Common myeloid progenitor, CD34-positive (primary cell): ENCODE results near the gene RAB39A. TPM values are rescaled to one million over a fixed set of nuclear protein-coding genes. Genes with fewer than 3 reads are reported as not detected.
"Not testable (repeated sequence)": the region's sequence is repeated elsewhere in the genome, so short reads cannot be mapped to it uniquely, and the experiment has no call there.

ENCODE experiments used
- CTCF ChIA-PET: fragments of 350-600 bp; sonication (Branson Sonifier 250); formaldehyde crosslinking; loops from one replicate; lab custom pipeline; 2021; ENCODE audit warnings: antibody characterized with exemption; lab: Charles Lee
- POLR2A ChIA-PET: fragments of 350-600 bp; sonication (Branson Sonifier 250); formaldehyde crosslinking; loops from one replicate; lab custom pipeline; 2021; ENCODE audit warnings: antibody characterized with exemption; lab: Charles Lee
- DNase-seq, 3 donors: peaks; one replicate each; pipeline versions ENCODE4 v3.0.0 to v3.0.0-alpha.2; 2013
- H3K27ac ChIP-seq, 2 experiments: 1 replicate in 1 of 2; 2 replicates in 1 of 2; pipeline ENCODE4 v1.7.0; 2013; ENCODE audit warnings: inconsistent platforms in 2 of 2, low read length in 2 of 2, mild to moderate bottlenecking in 2 of 2, low read depth in 1 of 2, moderate library complexity in 1 of 2; ENCODE audit not compliant: severe bottlenecking in 2 of 2, insufficient read depth in 1 of 2, poor library complexity in 1 of 2
- H3K27me3 ChIP-seq, 5 experiments: replicated peaks in 2 of 5; 1 replicate in 3 of 5; 2 replicates in 2 of 5; pipeline versions ENCODE4 v1.6.1 to v1.7.0; 2013; ENCODE audit warnings: low read length in 4 of 5, mild to moderate bottlenecking in 2 of 5, moderate library complexity in 2 of 5, inconsistent platforms in 1 of 5; ENCODE audit not compliant: insufficient read depth in 5 of 5, control insufficient read depth in 4 of 5
- H3K36me3 ChIP-seq, 4 experiments: 1 replicate in 2 of 4; 2 replicates in 2 of 4; pipeline versions ENCODE4 v1.6.1 to v1.7.0; 2013; ENCODE audit warnings: low read length in 3 of 4, control low read depth in 1 of 4, mild to moderate bottlenecking in 1 of 4; ENCODE audit not compliant: control insufficient read depth in 4 of 4, insufficient read depth in 4 of 4
- H3K4me1 ChIP-seq, 4 experiments: 1 replicate in 3 of 4; 2 replicates in 1 of 4; pipeline versions ENCODE4 v1.6.1 to v1.7.1; 2013; ENCODE audit warnings: low read length in 3 of 4, mild to moderate bottlenecking in 3 of 4, control low read depth in 1 of 4, inconsistent platforms in 1 of 4, moderate library complexity in 1 of 4; ENCODE audit not compliant: control insufficient read depth in 4 of 4, insufficient read depth in 4 of 4; ENCODE audit errors: control extremely low read depth in 1 of 4
- H3K4me3 ChIP-seq, 7 experiments: 1 replicate in 4 of 7; 2 replicates in 3 of 7; pipeline versions ENCODE4 v1.5.1 to v1.7.0; 2013; ENCODE audit warnings: mild to moderate bottlenecking in 7 of 7, low read length in 6 of 7, moderate library complexity in 6 of 7, inconsistent platforms in 2 of 7, low read depth in 2 of 7, control low read depth in 1 of 7; ENCODE audit not compliant: insufficient read depth in 4 of 7, control insufficient read depth in 1 of 7; ENCODE audit errors: extremely low read depth in 1 of 7
- H3K9me3 ChIP-seq, 5 experiments: 1 replicate in 4 of 5; 2 replicates in 1 of 5; pipeline versions ENCODE4 v1.6.1 to v1.7.1; 2013; ENCODE audit warnings: low read length in 4 of 5, mild to moderate bottlenecking in 2 of 5, inconsistent platforms in 1 of 5, low read depth in 1 of 5, moderate library complexity in 1 of 5; ENCODE audit not compliant: control insufficient read depth in 4 of 5, insufficient read depth in 2 of 5; ENCODE audit errors: control extremely low read depth in 1 of 5
- WGBS: methylation state at CpG from one replicate; pipeline ENCODE4 v1.1.5; 2013; ENCODE audit not compliant: insufficient coverage; 5-methylcytosine and 5-hydroxymethylcytosine counted together
- polyA plus RNA-seq: library from polyadenylated mRNA; unstranded; fragments of 120-200 nt; gene quantifications from one replicate; pipeline ENCODE4 v1.2.1, GENCODE V29; 2013

RAB39A gene
- polyA plus RNA-seq = 0.05 TPM

- peaks cover 0 to 17% (median 16%) of the 10 kb centered on the region in 4 experiments for H3K4me1 ChIP-seq
- DNase-seq = peak; percentile 92 to 96 (median 95)
- peak within 1 kb of the TSS; percentile 23 to 79 (median 59) for H3K4me3 ChIP-seq
- CTCF ChIA-PET = no interaction called here
- no peaks in the 10 kb centered on the region for H3K9me3 ChIP-seq
- POLR2A ChIA-PET = no interaction called here
- H3K36me3 ChIP-seq = no peaks in the 10 kb centered on the region
- H3K27ac ChIP-seq = no peak within 1 kb of the TSS
- WGBS = under 1% methylated on average over 41 of the region's 61 CpGs
- peaks cover 3 to 18% (median 13%) of the 10 kb centered on the region in 5 experiments for H3K27me3 ChIP-seq
These were observed at the start of gene RAB39A for GRCh38 chr11:107928046-107928766. TSS of gene RAB39A (plus strand) at chr11:107928448. CDS start at chr11:107928569, 121 bp downstream.

- H3K9me3 ChIP-seq, POLR2A ChIA-PET, H3K36me3 ChIP-seq, H3K4me1 ChIP-seq, DNase-seq, H3K4me3 ChIP-seq, H3K27ac ChIP-seq, H3K27me3 ChIP-seq, CTCF ChIA-PET: not testable (repeated sequence)
- 100% methylated on average over 6 of the region's 9 CpGs for WGBS
These were observed 46.8 kb upstream of the RAB39A start for GRCh38 chr11:107881471-107881870.

- ChIA-PET POLR2A (no interaction called here), CTCF (no interaction called here)
- H3K27me3 ChIP-seq = no peaks in the 10 kb centered on the region
- no CpG with 5 or more reads among the region's 3 CpGs for WGBS
- DNase-seq = peak in 1 of 3 donors; percentile 3
- no peak overlapping the region for H3K27ac ChIP-seq
- no peaks in the 10 kb centered on the region for H3K4me1 ChIP-seq
- no peak overlapping the region for H3K4me3 ChIP-seq
- peaks cover 0 to 6% (median 0%) of the 10 kb centered on the region in 5 experiments for H3K9me3 ChIP-seq
- no peaks in the 10 kb centered on the region for H3K36me3 ChIP-seq
These were observed 46.0 kb upstream of the RAB39A start for GRCh38 chr11:107882095-107882820.

- peak; percentile 41 to 76 (median 72) for DNase-seq
- no peaks in the 10 kb centered on the region for H3K9me3 ChIP-seq
- POLR2A ChIA-PET = no interaction called here
- no peak overlapping the region for H3K27ac ChIP-seq
- no peaks in the 10 kb centered on the region for H3K36me3 ChIP-seq
- H3K27me3 ChIP-seq = no peaks in the 10 kb centered on the region
- H3K4me3 ChIP-seq = no peak overlapping the region
- no peaks in the 10 kb centered on the region for H3K4me1 ChIP-seq
- no CpG with 5 or more reads among the region's 1 CpG for WGBS
- CTCF ChIA-PET = interaction anchor here (0.6 to 2.7 kb wide), 8 partner anchors 19 to 335 kb away, joined by 3 to 14 read pairs (median 6); no protein-coding TSS in a partner anchor
These were observed 30.0 kb upstream of the RAB39A start for GRCh38 chr11:107898270-107898669.

GRCh38 chr11:107908211-107908610 lies 20.0 kb upstream of the RAB39A start:
- WGBS = 78% methylated on average over 20 of the region's 23 CpGs
- no peak overlapping the region for H3K4me3 ChIP-seq
- H3K27ac ChIP-seq = no peak overlapping the region
- peaks cover 0 to 14% (median 5%) of the 10 kb centered on the region in 5 experiments for H3K27me3 ChIP-seq
- H3K9me3 ChIP-seq = peaks cover 0 to 2% (median 0%) of the 10 kb centered on the region in 5 experiments
- CTCF ChIA-PET = interaction anchor here (2.0 kb wide), 1 partner anchor 9 kb away, joined by 10 read pairs; no protein-coding TSS in a partner anchor
- no peaks in the 10 kb centered on the region for H3K4me1 ChIP-seq
- POLR2A ChIA-PET = interaction anchor here (0.7 kb wide), 1 partner anchor 11 kb away, joined by 3 read pairs; no protein-coding TSS in a partner anchor
- no peaks in the 10 kb centered on the region for H3K36me3 ChIP-seq
- no peak for DNase-seq

GRCh38 chr11:107912415-107912814 lies 15.8 kb upstream of the RAB39A start:
- H3K9me3 ChIP-seq, CTCF ChIA-PET, POLR2A ChIA-PET, H3K27ac ChIP-seq, H3K36me3 ChIP-seq, DNase-seq, H3K4me1 ChIP-seq, H3K4me3 ChIP-seq: not testable (repeated sequence)
- H3K27me3 ChIP-seq = peaks cover 0 to 12% (median 0%) of the 10 kb centered on the region in 5 experiments
- 96% methylated on average over 19 of the region's 38 CpGs for WGBS
